IPS-15b (cell line): ENCODE measurements around the gene CREG1.
"Not testable (repeated sequence)": the region's sequence is repeated elsewhere in the genome, so short reads cannot be mapped to it uniquely, and the experiment has no call there.

Experiments used
- H3K27me3 ChIP-seq: one replicate; pipeline ENCODE4 v1.6.1; 2013; ENCODE audit warnings: low read length; ENCODE audit not compliant: control insufficient read depth, insufficient read depth
- H3K36me3 ChIP-seq: one replicate; pipeline ENCODE4 v1.6.1; 2013; ENCODE audit warnings: low read length; ENCODE audit not compliant: control insufficient read depth, insufficient read depth
- H3K4me1 ChIP-seq: one replicate; pipeline ENCODE4 v1.6.1; 2013; ENCODE audit warnings: mild to moderate bottlenecking, low read length; ENCODE audit not compliant: control insufficient read depth, insufficient read depth
- H3K4me3 ChIP-seq: one replicate; pipeline ENCODE4 v1.5.1; 2013; ENCODE audit warnings: low read depth, low read length
- H3K9ac ChIP-seq: one replicate; pipeline ENCODE4 v1.6.1; 2013; ENCODE audit warnings: low read depth, mild to moderate bottlenecking, low read length
- H3K9me3 ChIP-seq: one replicate; pipeline ENCODE4 v1.6.1; 2013; ENCODE audit warnings: mild to moderate bottlenecking, low read length; ENCODE audit not compliant: control insufficient read depth, insufficient read depth

CREG1 gene

GRCh38 chr1:167582722-167583121 is 29.2 kb upstream of the CREG1 start:
- Histone ChIP-seq H3K9me3 (no peaks in the 10 kb centered on the region), H3K4me1 (no peaks in the 10 kb centered on the region), H3K27me3 (no peaks in the 10 kb centered on the region), H3K4me3 (no peak overlapping the region), H3K36me3 (no peaks in the 10 kb centered on the region), H3K9ac (no peak overlapping the region)

GRCh38 chr1:167582064-167582463 is 28.5 kb upstream of the CREG1 start:
- no peaks in the 10 kb centered on the region for H3K36me3 ChIP-seq
- H3K9ac ChIP-seq = no peak overlapping the region
- H3K4me3 ChIP-seq = no peak overlapping the region
- H3K27me3 ChIP-seq = no peaks in the 10 kb centered on the region
- no peaks in the 10 kb centered on the region for H3K9me3 ChIP-seq
- no peaks in the 10 kb centered on the region for H3K4me1 ChIP-seq

- no peaks in the 10 kb centered on the region for H3K9me3 ChIP-seq
- H3K4me1 ChIP-seq = no peaks in the 10 kb centered on the region
- H3K27me3 ChIP-seq = no peaks in the 10 kb centered on the region
- no peak overlapping the region for H3K9ac ChIP-seq
- H3K4me3 ChIP-seq = no peak overlapping the region
- H3K36me3 ChIP-seq = no peaks in the 10 kb centered on the region
Observed at GRCh38 chr1:167579986-167580385, 26.4 kb upstream of the CREG1 start.

GRCh38 chr1:167578939-167579521 is 25.5 kb upstream of the CREG1 start:
- Histone ChIP-seq H3K4me3 (no peak overlapping the region), H3K9me3 (no peaks in the 10 kb centered on the region), H3K9ac (no peak overlapping the region), H3K27me3 (no peaks in the 10 kb centered on the region), H3K4me1 (no peaks in the 10 kb centered on the region), H3K36me3 (no peaks in the 10 kb centered on the region)

- Histone ChIP-seq H3K4me1 (no peaks in the 10 kb centered on the region), H3K9ac (no peak overlapping the region), H3K36me3 (no peaks in the 10 kb centered on the region), H3K27me3 (no peaks in the 10 kb centered on the region), H3K4me3 (no peak overlapping the region), H3K9me3 (no peaks in the 10 kb centered on the region)
Observed at GRCh38 chr1:167575649-167576048, 22.1 kb upstream of the CREG1 start.

GRCh38 chr1:167573035-167573434 is 19.5 kb upstream of the CREG1 start:
- Histone ChIP-seq H3K9me3 (no peaks in the 10 kb centered on the region), H3K36me3 (no peaks in the 10 kb centered on the region), H3K9ac (no peak overlapping the region)

GRCh38 chr1:167570712-167571111 is 17.1 kb upstream of the CREG1 start:
- H3K9me3 ChIP-seq, H3K27me3 ChIP-seq, H3K4me3 ChIP-seq, H3K9ac ChIP-seq, H3K4me1 ChIP-seq, H3K36me3 ChIP-seq: not testable (repeated sequence)

More at GRCh38 chr1:167573035-167573434, 19.5 kb upstream of the CREG1 start:
- H3K4me3 ChIP-seq = no peak overlapping the region
- no peaks in the 10 kb centered on the region for H3K4me1 ChIP-seq
- no peaks in the 10 kb centered on the region for H3K27me3 ChIP-seq

GRCh38 chr1:167567663-167568062 is 14.1 kb upstream of the CREG1 start:
- Histone ChIP-seq H3K9me3 (no peaks in the 10 kb centered on the region), H3K9ac (no peak overlapping the region), H3K4me3 (no peak overlapping the region)

GRCh38 chr1:167566766-167567165 is 13.2 kb upstream of the CREG1 start:
- H3K4me3 ChIP-seq = no peak overlapping the region
- no peaks in the 10 kb centered on the region for H3K4me1 ChIP-seq
- H3K27me3 ChIP-seq = peaks cover 2% of the 10 kb centered on the region
- no peaks in the 10 kb centered on the region for H3K36me3 ChIP-seq
- no peaks in the 10 kb centered on the region for H3K9me3 ChIP-seq
- no peak overlapping the region for H3K9ac ChIP-seq

More at GRCh38 chr1:167567663-167568062, 14.1 kb upstream of the CREG1 start:
- Histone ChIP-seq H3K4me1 (no peaks in the 10 kb centered on the region), H3K27me3 (peaks cover 2% of the 10 kb centered on the region), H3K36me3 (no peaks in the 10 kb centered on the region)

- no peaks in the 10 kb centered on the region for H3K4me1 ChIP-seq
- H3K36me3 ChIP-seq = no peaks in the 10 kb centered on the region
- H3K9me3 ChIP-seq = no peaks in the 10 kb centered on the region
- H3K9ac ChIP-seq = no peak overlapping the region
- peaks cover 2% of the 10 kb centered on the region for H3K27me3 ChIP-seq
- no peak overlapping the region for H3K4me3 ChIP-seq
Observed at GRCh38 chr1:167565922-167566321, 12.4 kb upstream of the CREG1 start.

- no peaks in the 10 kb centered on the region for H3K4me1 ChIP-seq
- H3K27me3 ChIP-seq = peaks cover 2% of the 10 kb centered on the region
- H3K4me3 ChIP-seq = no peak overlapping the region
- no peaks in the 10 kb centered on the region for H3K36me3 ChIP-seq
- H3K9ac ChIP-seq = no peak overlapping the region
- H3K9me3 ChIP-seq = no peaks in the 10 kb centered on the region
Observed at GRCh38 chr1:167564612-167565270, 11.2 kb upstream of the CREG1 start.

- no peaks in the 10 kb centered on the region for H3K36me3 ChIP-seq
- no peaks in the 10 kb centered on the region for H3K9me3 ChIP-seq
- H3K27me3 ChIP-seq = peaks cover 2% of the 10 kb centered on the region
- H3K9ac ChIP-seq = no peak overlapping the region
- no peak overlapping the region for H3K4me3 ChIP-seq
- no peaks in the 10 kb centered on the region for H3K4me1 ChIP-seq
Observed at GRCh38 chr1:167563579-167564246, 10.2 kb upstream of the CREG1 start.
